Natural killer cell (primary cell): ENCODE measurements around the gene DNA2. TPM values are rescaled to one million over a fixed set of nuclear protein-coding genes. Genes with fewer than 3 reads are reported as not detected.
"Not testable (repeated sequence)": the region's sequence is repeated elsewhere in the genome, so short reads cannot be mapped to it uniquely, and the experiment has no call there.

Experiments used
- ATAC-seq, 3 donors: fragments of 150-1000 bp in 2 of 3; fragments of 200-7000 bp in 1 of 3; cut with Tn5 transposase; 1 replicate in 1 of 3; 2 replicates in 2 of 3; pipeline ENCODE4 v1.10.0; 2021; ENCODE audit warnings: mild to moderate bottlenecking in 2 of 3, moderate library complexity in 2 of 3
- DNase-seq, 2 donors: peaks; one replicate each; pipeline versions ENCODE4 v3.0.0 to v3.0.0-alpha.2; 2013 to 2021; ENCODE audit warnings: mixed read lengths in 1 of 2
- H3K27ac ChIP-seq: one replicate; pipeline ENCODE4 v1.5.1; 2013; ENCODE audit warnings: mild to moderate bottlenecking, low read length
- H3K27me3 ChIP-seq: one replicate; pipeline ENCODE4 v1.6.1; 2013; ENCODE audit warnings: low read length; ENCODE audit not compliant: control insufficient read depth, insufficient read depth
- H3K36me3 ChIP-seq: one replicate; pipeline ENCODE4 v1.6.1; 2013; ENCODE audit warnings: low read length; ENCODE audit not compliant: control insufficient read depth, insufficient read depth
- H3K4me1 ChIP-seq: one replicate; pipeline ENCODE4 v1.6.1; 2013; ENCODE audit warnings: low read length; ENCODE audit not compliant: control insufficient read depth, insufficient read depth
- H3K4me3 ChIP-seq: one replicate; pipeline ENCODE4 v1.5.1; 2013; ENCODE audit warnings: low read length
- H3K9me3 ChIP-seq: one replicate; pipeline ENCODE4 v1.6.1; 2013; ENCODE audit warnings: low read length; ENCODE audit not compliant: control insufficient read depth, insufficient read depth
- H3K27ac Mint-ChIP-seq, 2 donors: one replicate each; pipeline ENCODE4 v1.8.0; 2022; ENCODE audit warnings: mild to moderate bottlenecking in 2 of 2, mixed read lengths in 2 of 2, moderate library complexity in 1 of 2
- H3K27me3 Mint-ChIP-seq, 2 donors: one replicate each; pipeline ENCODE4 v1.8.0; 2022; ENCODE audit warnings: low read depth in 2 of 2, mixed read lengths in 2 of 2
- H3K36me3 Mint-ChIP-seq: one replicate; pipeline ENCODE4 v1.8.0; 2022; ENCODE audit warnings: mixed read lengths
- H3K4me1 Mint-ChIP-seq, 2 donors: one replicate each; pipeline ENCODE4 v1.8.0; 2022; ENCODE audit warnings: mixed read lengths in 2 of 2
- H3K4me3 Mint-ChIP-seq: one replicate; pipeline ENCODE4 v1.8.0; 2022; ENCODE audit warnings: mild to moderate bottlenecking, moderate library complexity, mixed read lengths
- H3K9me3 Mint-ChIP-seq, 2 donors: one replicate each; pipeline ENCODE4 v1.8.0; 2022; ENCODE audit warnings: mixed read lengths in 2 of 2
- CTCF ChIP-seq: fragments of 200-600 bp; IDR thresholded peaks from one replicate; pipeline ENCODE4 v1.8.0; 2022; ENCODE audit warnings: antibody characterized with exemption
- WGBS: methylation state at CpG from one replicate; pipeline ENCODE4 v1.1.7; 2013; ENCODE audit warnings: missing lambda C conversion rate; ENCODE audit not compliant: insufficient coverage; 5-methylcytosine and 5-hydroxymethylcytosine counted together
- intact Hi-C: fragments of 100-400 bp; cut with micrococcal nuclease; formaldehyde crosslinking; loops from one replicate; pipeline ENCODE4 v1.14.2; 2022
- total RNA-seq, 4 donors: library from RNA; stranded (reverse); fragments of 120-200 nt in 1 of 4; gene quantifications; one replicate each; pipeline versions ENCODE4 v1.2.3 to v1.2.4, GENCODE V29; 2013 to 2022

The DNA2 gene
- total RNA-seq, 3 donors from 2014 or later (not counting 1 experiment from before 2014, with no cell fraction given), result 7.7 to 9.9 (median 8.6) TPM

- no peak overlapping the region for H3K4me3 ChIP-seq
- H3K27ac ChIP-seq, result no peak overlapping the region
- no peak for TF ChIP-seq CTCF
- no peaks in the 10 kb centered on the region for H3K4me1 Mint-ChIP-seq
- H3K9me3 ChIP-seq, result no peaks in the 10 kb centered on the region
- no peaks in the 10 kb centered on the region for H3K4me1 ChIP-seq
- no peaks in the 10 kb centered on the region for H3K27me3 ChIP-seq
- WGBS, result 98% methylated on average over 5 of the region's 7 CpGs
- no peak overlapping the region for H3K4me3 Mint-ChIP-seq
- intact Hi-C loops, result no loop called here
- no peaks in the 10 kb centered on the region for H3K36me3 ChIP-seq
- no peaks in the 10 kb centered on the region for H3K36me3 Mint-ChIP-seq
- no peaks in the 10 kb centered on the region for H3K9me3 Mint-ChIP-seq
- no peaks in the 10 kb centered on the region for H3K27me3 Mint-ChIP-seq
- no peak overlapping the region for H3K27ac Mint-ChIP-seq
- ATAC-seq (no peak), DNase-seq (no peak)
Measured at GRCh38 chr10:68463365-68464093, 8.2 kb downstream of the DNA2 start.

DNA sequence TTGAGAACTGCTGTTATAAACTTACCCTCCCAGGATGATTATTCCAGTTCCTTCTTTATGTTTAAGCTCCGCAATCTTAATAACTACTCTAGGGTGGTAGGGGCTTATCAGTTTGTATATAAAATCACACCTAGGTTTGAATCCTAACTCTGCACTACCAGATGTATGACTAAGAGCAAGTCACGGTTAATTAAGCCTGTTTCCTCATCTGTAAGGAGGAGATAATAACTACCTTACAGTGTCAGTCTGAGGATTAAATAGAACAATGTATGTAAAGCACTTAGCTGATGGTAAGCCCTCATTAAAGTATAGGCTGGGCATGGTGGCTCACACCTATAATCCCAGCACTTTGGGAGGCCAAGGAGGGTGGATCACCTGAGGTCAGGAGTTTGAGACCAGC lies 9.2 kb downstream of the DNA2 start:
- Mint-ChIP-seq H3K36me3 (no peaks in the 10 kb centered on the region), H3K27me3 (no peaks in the 10 kb centered on the region), H3K27ac (no peak overlapping the region), H3K4me3 (no peak overlapping the region), H3K4me1 (no peaks in the 10 kb centered on the region), H3K9me3 (no peaks in the 10 kb centered on the region)
- Histone ChIP-seq H3K36me3 (no peaks in the 10 kb centered on the region), H3K27ac (no peak overlapping the region), H3K27me3 (no peaks in the 10 kb centered on the region), H3K4me1 (no peaks in the 10 kb centered on the region), H3K9me3 (no peaks in the 10 kb centered on the region), H3K4me3 (no peak overlapping the region)
- ATAC-seq (no peak), DNase-seq (no peak)
- intact Hi-C loops, result no loop called here
- TF ChIP-seq CTCF, result no peak
- no CpG with 5 or more reads among the region's 2 CpGs for WGBS

GRCh38 chr10:68461032-68461431 lies 10.7 kb downstream of the DNA2 start:
- H3K4me3 Mint-ChIP-seq, result no peak overlapping the region
- H3K4me1 Mint-ChIP-seq, result no peaks in the 10 kb centered on the region
- no peaks in the 10 kb centered on the region for H3K36me3 Mint-ChIP-seq
- ATAC-seq (no peak), DNase-seq (no peak)
- no peak overlapping the region for H3K4me3 ChIP-seq
- no peak overlapping the region for H3K27ac ChIP-seq
- H3K9me3 Mint-ChIP-seq, result no peaks in the 10 kb centered on the region
- no peaks in the 10 kb centered on the region for H3K27me3 Mint-ChIP-seq
- no peak overlapping the region for H3K27ac Mint-ChIP-seq
- no peaks in the 10 kb centered on the region for H3K9me3 ChIP-seq
- intact Hi-C loops, result no loop called here
- no peaks in the 10 kb centered on the region for H3K27me3 ChIP-seq
- TF ChIP-seq CTCF, result no peak
- 83% methylated on average over 1 of the region's 3 CpGs for whole genome bisulfite sequencing
- H3K4me1 ChIP-seq, result no peaks in the 10 kb centered on the region
- no peaks in the 10 kb centered on the region for H3K36me3 ChIP-seq

DNA sequence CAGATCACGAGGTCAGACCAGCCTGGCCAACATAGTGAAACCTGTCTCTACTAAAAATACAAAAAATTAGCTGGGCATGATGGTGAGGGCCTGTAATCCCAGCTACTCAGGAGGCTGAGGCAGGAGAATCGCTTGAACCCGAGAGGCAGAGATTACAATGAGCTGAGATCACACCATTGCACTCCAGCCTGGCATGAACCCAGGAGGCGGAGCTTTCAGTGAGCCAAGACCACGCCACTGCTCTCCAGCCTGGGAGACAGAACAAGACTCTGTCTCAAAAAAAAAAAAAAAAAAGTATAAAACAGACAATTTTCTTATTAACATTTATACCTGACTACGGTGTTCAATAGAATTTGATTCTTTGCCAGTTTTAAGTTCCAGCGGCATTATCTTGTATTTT lies 22.1 kb downstream of the DNA2 start:
- 95% methylated on average over 7 of the region's 7 CpGs for WGBS
- ATAC-seq, H3K9me3 Mint-ChIP-seq, H3K36me3 ChIP-seq, H3K4me3 ChIP-seq, intact Hi-C loops, H3K4me1 ChIP-seq, H3K27me3 Mint-ChIP-seq, H3K27me3 ChIP-seq, H3K27ac Mint-ChIP-seq, H3K27ac ChIP-seq, DNase-seq, H3K4me3 Mint-ChIP-seq, H3K4me1 Mint-ChIP-seq, H3K9me3 ChIP-seq, H3K36me3 Mint-ChIP-seq: not testable (repeated sequence)
